Measurements from ENCODE around the gene AK9.

- no peak for TF ChIP-seq ZNF302 (CRISPR knock-in tag; IDR thresholded peaks at IDR 0.05)
- no peak for TF ChIP-seq POLR2A (IDR thresholded peaks at IDR 0.05; ENCODE audit: low read length)
- TF ChIP-seq, protein P1, sequence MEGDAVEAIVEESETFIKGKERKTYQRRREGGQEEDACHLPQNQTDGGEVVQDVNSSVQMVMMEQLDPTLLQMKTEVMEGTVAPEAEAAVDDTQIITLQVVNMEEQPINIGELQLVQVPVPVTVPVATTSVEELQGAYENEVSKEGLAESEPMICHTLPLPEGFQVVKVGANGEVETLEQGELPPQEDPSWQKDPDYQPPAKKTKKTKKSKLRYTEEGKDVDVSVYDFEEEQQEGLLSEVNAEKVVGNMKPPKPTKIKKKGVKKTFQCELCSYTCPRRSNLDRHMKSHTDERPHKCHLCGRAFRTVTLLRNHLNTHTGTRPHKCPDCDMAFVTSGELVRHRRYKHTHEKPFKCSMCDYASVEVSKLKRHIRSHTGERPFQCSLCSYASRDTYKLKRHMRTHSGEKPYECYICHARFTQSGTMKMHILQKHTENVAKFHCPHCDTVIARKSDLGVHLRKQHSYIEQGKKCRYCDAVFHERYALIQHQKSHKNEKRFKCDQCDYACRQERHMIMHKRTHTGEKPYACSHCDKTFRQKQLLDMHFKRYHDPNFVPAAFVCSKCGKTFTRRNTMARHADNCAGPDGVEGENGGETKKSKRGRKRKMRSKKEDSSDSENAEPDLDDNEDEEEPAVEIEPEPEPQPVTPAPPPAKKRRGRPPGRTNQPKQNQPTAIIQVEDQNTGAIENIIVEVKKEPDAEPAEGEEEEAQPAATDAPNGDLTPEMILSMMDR (IDR thresholded peaks at IDR 0.05): no peak
- TF ChIP-seq REST (IDR thresholded peaks at IDR 0.05): no peak
Observed at GRCh38 chr6:109740787-109741186, 49.8 kb upstream of the AK9 start.

Measured in A549 (cell line).